ENCODE measurements around the gene SERPINB3.
"Not testable (repeated sequence)": the region's sequence is repeated elsewhere in the genome, so short reads cannot be mapped to it uniquely, and the experiment has no call there.

The SERPINB3 gene

DNA sequence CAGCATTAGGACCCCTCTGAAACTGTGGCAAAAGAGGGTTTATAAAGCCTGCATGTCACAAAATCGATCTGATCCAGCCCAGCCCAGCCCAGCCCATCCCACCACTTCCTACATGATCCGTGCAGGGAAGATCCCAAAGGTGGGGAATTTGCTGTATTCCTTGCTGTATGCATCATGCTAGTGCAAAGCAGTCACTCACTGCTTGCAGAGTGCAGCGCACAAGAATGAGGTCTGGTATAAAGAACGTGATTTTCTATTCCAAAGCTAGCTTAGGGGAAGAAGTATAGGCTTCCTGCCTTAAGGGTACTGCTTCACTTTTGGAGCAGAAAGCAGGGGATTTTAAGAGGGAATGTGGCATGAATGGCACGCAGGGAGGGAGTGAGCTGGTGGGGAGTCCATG lies 22.2 kb upstream of the SERPINB3 start:
- Histone ChIP-seq H3K27me3 (ENCODE audit: control insufficient read depth, insufficient read depth, low read length) (no peaks in the 10 kb centered on the region), H3K36me3 (ENCODE audit: control insufficient read depth, insufficient read depth, low read length) (no peaks in the 10 kb centered on the region), H3K4me3 (ENCODE audit: low read depth, low read length) (no peak overlapping the region), H3K9ac (ENCODE audit: low read length) (no peak overlapping the region), H3K9me3 (ENCODE audit: control insufficient read depth, insufficient read depth, low read depth, low read length) (peaks cover 7% of the 10 kb centered on the region; the same call in 1 of the 2 replicates), H3K27ac (ENCODE audit: low read depth, low read length) (no peak overlapping the region), H3K4me1 (ENCODE audit: control insufficient read depth, insufficient read depth, low read length) (peaks cover 12% of the 10 kb centered on the region)

DNA sequence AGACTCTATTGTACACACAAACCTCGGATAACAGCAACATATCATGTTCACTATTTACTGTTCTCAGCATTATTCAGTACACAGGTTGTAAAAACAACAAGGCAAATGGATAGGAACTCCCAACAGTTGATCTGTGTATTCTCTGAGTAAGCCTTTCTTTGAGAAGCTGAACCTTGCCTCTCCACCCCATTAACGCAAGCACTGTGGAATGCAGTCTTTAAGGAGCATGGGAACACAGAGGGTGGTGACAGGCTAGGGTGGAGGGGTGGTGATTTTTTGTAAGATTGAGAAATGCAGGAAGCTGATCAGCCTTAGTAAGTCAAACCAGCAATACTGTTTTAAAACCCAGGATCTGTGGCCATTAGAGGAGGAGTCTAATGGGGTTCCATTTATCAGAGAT lies 21.5 kb upstream of the SERPINB3 start:
- H3K4me1 ChIP-seq (ENCODE audit: control insufficient read depth, insufficient read depth, low read length) = peaks cover 12% of the 10 kb centered on the region
- H3K36me3 ChIP-seq (ENCODE audit: control insufficient read depth, insufficient read depth, low read length) = no peaks in the 10 kb centered on the region
- H3K4me3 ChIP-seq (ENCODE audit: low read depth, low read length) = no peak overlapping the region
- H3K27ac ChIP-seq (ENCODE audit: low read depth, low read length) = no peak overlapping the region; the same call in 1 of the 2 replicates
- H3K9ac ChIP-seq (ENCODE audit: low read length) = no peak overlapping the region
- H3K27me3 ChIP-seq (ENCODE audit: control insufficient read depth, insufficient read depth, low read length) = no peaks in the 10 kb centered on the region
- H3K9me3 ChIP-seq (ENCODE audit: control insufficient read depth, insufficient read depth, low read depth, low read length) = peaks cover 7% of the 10 kb centered on the region; the same call in 1 of the 2 replicates

DNA sequence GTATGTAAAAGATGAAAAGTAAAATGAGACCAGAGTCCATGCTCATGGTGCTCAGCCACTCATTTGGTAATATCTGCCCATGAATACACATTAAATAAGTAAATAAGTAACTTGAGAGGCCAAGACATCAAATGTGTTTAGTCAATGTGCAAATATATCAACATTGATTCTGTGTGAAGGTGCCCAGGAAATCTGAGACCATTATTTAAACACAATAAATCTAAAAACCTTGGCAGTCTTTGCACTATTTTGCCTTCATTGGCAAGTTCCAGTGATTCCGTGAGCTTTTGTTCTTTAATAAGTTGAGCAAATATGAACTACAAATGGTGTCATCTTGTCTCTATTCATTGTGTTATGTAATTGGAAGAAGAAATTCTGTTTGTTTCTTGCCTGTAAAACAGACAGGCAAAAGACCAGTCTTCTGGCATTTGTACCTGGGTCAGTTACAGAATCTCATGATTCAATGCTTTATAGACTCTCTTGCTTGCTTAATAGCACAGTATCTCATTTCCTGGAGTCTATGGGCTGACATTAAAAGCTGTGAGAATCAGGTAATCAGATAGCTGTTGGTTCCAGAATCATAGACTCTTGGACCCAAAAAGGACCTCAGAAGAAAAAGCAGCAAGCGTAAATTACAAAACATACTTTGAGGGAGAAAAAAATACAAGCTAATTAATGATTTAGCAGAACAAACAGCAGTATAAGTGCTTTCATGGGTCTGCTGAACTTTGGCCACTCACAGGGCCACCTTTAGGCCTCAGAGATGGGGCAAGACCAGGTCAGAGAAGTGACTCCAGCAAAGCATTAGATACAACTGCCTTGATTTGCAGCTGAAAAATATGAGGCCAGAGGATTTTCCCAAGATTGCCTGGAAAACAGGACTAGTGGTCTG lies 20.0 kb upstream of the SERPINB3 start:
- Histone ChIP-seq H3K4me3 (ENCODE audit: low read depth, low read length) (no peak overlapping the region), H3K36me3 (ENCODE audit: control insufficient read depth, insufficient read depth, low read length) (no peaks in the 10 kb centered on the region), H3K9ac (ENCODE audit: low read length) (no peak overlapping the region), H3K4me1 (ENCODE audit: control insufficient read depth, insufficient read depth, low read length) (peaks cover 12% of the 10 kb centered on the region), H3K27me3 (ENCODE audit: control insufficient read depth, insufficient read depth, low read length) (no peaks in the 10 kb centered on the region), H3K27ac (ENCODE audit: low read depth, low read length) (no peak overlapping the region), H3K9me3 (ENCODE audit: control insufficient read depth, insufficient read depth, low read depth, low read length) (0 out of 2 replicates have a peak, but pooled peaks cover 3% of the 10 kb centered on the region)

DNA sequence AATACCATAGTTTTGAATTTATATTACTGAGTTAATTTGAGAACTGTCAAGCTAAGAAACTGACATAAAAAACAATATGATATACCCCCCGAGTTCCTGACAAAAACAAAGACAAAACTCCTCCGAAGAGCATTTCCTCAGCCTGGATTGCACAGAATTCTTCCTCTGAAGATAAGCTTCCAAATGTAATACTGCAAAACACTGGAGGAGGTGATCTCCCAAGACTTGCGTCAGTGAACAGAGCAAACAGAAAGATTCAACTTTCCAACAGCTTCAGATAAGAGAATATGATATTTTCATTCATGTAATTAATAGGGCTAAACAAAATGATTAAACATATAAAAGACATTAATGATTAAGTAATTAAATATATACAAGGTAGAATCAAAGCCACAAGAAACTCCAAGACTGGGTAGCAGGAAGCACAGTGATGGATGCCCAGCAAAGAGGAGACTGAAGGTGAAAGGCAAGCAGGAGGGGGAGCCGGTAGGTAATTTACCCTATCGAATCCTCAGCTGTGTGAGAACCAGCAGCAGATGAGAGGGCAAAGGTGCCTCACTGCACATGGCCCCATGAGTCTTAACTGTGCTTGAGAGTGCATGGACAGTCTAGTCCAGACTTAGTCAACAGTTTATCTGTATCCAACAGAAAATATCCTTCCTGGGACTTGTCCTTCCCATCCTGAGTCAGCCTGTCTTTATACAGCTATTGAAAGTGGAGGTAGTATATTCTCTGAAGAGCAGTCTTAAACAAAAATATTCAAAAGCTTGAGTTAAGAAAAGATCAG lies 18.3 kb upstream of the SERPINB3 start:
- H3K9me3 ChIP-seq (ENCODE audit: control insufficient read depth, insufficient read depth, low read depth, low read length) = no peaks in the 10 kb centered on the region
- H3K27me3 ChIP-seq (ENCODE audit: control insufficient read depth, insufficient read depth, low read length) = no peaks in the 10 kb centered on the region
- H3K9ac ChIP-seq (ENCODE audit: low read length) = no peak overlapping the region
- no peaks in the 10 kb centered on the region for H3K36me3 ChIP-seq (ENCODE audit: control insufficient read depth, insufficient read depth, low read length)
- H3K27ac ChIP-seq (ENCODE audit: low read depth, low read length) = no peak overlapping the region
- H3K4me3 ChIP-seq (ENCODE audit: low read depth, low read length) = no peak overlapping the region
- H3K4me1 ChIP-seq (ENCODE audit: control insufficient read depth, insufficient read depth, low read length) = peaks cover 12% of the 10 kb centered on the region

DNA sequence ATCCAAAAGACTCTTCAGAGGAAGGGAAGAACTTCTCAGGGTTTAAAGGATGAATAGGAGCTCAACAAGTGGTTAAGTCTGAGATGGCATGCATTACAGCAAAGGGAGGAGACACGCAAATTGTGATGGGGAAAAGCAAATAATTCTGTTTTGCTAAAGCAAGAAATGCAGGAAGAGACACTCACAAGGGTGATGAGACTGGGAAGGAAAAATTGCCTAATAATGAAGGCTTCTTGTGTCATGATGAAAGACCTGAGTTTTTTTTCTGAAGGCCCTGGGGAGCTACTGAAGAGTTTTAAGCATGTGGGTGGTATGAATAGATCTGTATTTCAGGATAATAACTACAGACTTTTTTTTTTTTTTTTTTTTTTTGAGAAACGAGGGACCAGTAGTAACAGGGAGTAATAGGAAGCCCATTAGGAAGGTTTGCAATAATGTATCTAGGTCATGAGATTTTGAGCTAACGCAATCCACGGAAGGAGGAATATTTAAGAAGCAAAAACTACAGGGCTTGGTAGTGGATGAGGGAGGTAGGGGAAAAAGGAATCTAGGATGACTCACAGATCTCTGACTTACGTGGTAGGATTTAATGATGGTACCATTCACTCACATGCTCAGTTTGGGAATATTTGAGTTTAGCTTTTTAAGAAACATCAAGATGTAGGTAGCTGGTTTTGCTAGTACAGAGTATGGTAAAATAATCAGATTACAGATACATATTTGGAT lies 16.0 kb upstream of the SERPINB3 start:
- Histone ChIP-seq H3K27me3 (ENCODE audit: control insufficient read depth, insufficient read depth, low read length) (no peaks in the 10 kb centered on the region), H3K36me3 (ENCODE audit: control insufficient read depth, insufficient read depth, low read length) (no peaks in the 10 kb centered on the region), H3K9me3 (ENCODE audit: control insufficient read depth, insufficient read depth, low read depth, low read length) (no peaks in the 10 kb centered on the region), H3K4me3 (ENCODE audit: low read depth, low read length) (no peak overlapping the region), H3K9ac (ENCODE audit: low read length) (no peak overlapping the region), H3K4me1 (ENCODE audit: control insufficient read depth, insufficient read depth, low read length) (no peaks in the 10 kb centered on the region), H3K27ac (ENCODE audit: low read depth, low read length) (no peak overlapping the region)

DNA sequence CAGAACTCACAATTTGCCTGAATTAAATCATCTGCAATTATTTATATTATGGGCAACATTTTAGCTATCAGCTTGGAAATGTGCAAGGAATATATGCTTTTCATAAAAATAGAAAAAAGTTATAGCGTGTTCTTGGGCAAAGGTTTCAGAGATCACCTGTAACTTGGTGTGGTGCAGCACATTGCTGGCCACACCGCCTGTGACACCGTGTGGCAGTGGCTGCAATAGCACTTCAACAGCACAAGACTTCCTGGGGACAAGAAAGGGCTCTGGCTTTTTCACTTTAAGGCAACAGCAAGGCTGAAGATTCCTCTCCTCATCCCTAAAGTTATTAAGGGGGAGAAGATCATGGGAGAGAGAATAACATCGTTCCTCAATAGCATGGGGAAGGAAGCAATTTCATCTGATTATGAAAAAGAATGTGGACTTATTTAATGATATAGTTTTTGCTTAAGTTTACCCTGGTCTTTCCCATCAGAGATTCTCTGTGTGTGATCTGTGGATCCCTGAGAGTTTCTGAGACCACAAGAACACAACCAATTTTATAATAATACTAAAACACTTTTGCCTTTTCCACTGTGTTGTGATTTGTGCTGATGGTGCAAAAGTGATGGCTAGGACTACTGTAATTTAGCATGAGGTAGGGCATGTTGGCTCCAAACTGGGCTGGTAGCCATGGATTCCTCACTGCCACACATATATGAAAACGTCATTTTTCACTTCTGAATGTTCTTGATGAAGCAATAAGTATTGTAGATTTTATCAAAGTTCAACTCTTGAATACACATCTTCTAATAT lies 15.0 kb upstream of the SERPINB3 start:
- Histone ChIP-seq H3K9ac (ENCODE audit: low read length) (no peak overlapping the region), H3K27me3 (ENCODE audit: control insufficient read depth, insufficient read depth, low read length) (no peaks in the 10 kb centered on the region), H3K27ac (ENCODE audit: low read depth, low read length) (no peak overlapping the region), H3K4me3 (ENCODE audit: low read depth, low read length) (no peak overlapping the region), H3K9me3 (ENCODE audit: control insufficient read depth, insufficient read depth, low read depth, low read length) (no peaks in the 10 kb centered on the region), H3K4me1 (ENCODE audit: control insufficient read depth, insufficient read depth, low read length) (no peaks in the 10 kb centered on the region), H3K36me3 (ENCODE audit: control insufficient read depth, insufficient read depth, low read length) (no peaks in the 10 kb centered on the region)

DNA sequence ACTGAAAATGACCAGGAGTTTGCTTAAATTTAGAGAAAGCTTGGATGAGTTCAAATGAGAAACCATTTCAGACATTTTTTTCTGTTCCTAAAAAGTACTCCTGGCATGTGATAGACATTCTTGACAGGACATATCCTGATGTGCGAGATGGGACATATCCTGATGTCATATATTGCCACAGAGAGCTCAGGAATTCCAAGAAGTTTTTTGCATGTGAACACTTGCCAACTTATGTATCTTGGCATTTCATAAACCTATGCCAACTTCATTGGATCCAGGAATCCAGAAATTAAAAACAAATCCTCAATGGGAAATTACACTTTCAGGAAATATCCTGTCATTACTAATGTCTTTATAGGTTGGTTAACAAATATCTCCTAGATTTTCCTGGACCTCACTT lies 2.9 kb upstream of the SERPINB3 start:
- no peak overlapping the region for H3K27ac ChIP-seq (ENCODE audit: low read depth, low read length)
- H3K36me3 ChIP-seq (ENCODE audit: control insufficient read depth, insufficient read depth, low read length) = no peaks in the 10 kb centered on the region
- no peaks in the 10 kb centered on the region for H3K27me3 ChIP-seq (ENCODE audit: control insufficient read depth, insufficient read depth, low read length)
- no peaks in the 10 kb centered on the region for H3K4me1 ChIP-seq (ENCODE audit: control insufficient read depth, insufficient read depth, low read length)
- peaks cover 15% of the 10 kb centered on the region for H3K9me3 ChIP-seq (ENCODE audit: control insufficient read depth, insufficient read depth, low read depth, low read length)
- H3K4me3 ChIP-seq (ENCODE audit: low read depth, low read length) = no peak overlapping the region
- H3K9ac ChIP-seq (ENCODE audit: low read length) = no peak overlapping the region

DNA sequence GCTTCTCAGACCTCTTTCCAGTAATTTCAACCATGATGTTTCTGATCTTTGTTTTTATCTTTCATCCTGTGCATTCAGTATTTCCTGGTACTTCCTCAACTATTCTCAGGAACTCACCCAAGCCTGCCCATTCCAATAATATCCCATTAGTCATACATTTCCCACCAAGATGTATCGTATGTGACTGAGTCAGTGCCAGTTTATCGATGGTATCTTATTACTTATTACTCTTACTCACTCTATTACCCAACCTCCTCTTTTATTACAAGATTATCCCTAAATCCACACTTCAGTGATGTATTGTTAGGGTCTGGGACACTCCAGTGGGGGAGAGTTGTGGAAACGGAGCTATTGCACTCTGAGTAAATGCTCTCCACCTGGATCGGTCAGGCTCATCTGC lies 2.8 kb downstream of the SERPINB3 start:
- not testable (repeated sequence) for H3K4me3 ChIP-seq (ENCODE audit: low read depth, low read length); H3K4me1 ChIP-seq (ENCODE audit: control insufficient read depth, insufficient read depth, low read length); H3K27ac ChIP-seq (ENCODE audit: low read depth, low read length); H3K27me3 ChIP-seq (ENCODE audit: control insufficient read depth, insufficient read depth, low read length); H3K9me3 ChIP-seq (ENCODE audit: control insufficient read depth, insufficient read depth, low read depth, low read length); H3K36me3 ChIP-seq (ENCODE audit: control insufficient read depth, insufficient read depth, low read length); H3K9ac ChIP-seq (ENCODE audit: low read length)

DNA sequence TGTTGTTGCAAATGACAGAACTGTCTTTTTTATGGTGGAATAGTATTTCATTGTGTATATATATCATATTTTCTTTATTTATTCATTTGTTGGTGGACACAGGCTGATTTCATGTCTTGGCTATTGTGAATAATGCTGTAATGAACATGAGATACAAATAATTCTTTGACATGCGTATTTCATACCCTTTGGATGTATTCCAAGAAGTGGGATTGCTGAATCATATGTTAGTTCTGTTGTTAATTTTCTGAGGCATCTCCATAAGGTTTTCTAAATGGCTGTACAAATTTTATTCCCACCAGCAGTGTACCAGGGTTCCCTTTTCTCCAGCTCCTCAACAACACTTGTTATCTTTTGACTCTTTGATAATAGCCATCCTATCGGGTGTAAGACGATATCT lies 11.4 kb downstream of the SERPINB3 start:
- H3K36me3 ChIP-seq (ENCODE audit: control insufficient read depth, insufficient read depth, low read length) = not testable (repeated sequence)

DNA sequence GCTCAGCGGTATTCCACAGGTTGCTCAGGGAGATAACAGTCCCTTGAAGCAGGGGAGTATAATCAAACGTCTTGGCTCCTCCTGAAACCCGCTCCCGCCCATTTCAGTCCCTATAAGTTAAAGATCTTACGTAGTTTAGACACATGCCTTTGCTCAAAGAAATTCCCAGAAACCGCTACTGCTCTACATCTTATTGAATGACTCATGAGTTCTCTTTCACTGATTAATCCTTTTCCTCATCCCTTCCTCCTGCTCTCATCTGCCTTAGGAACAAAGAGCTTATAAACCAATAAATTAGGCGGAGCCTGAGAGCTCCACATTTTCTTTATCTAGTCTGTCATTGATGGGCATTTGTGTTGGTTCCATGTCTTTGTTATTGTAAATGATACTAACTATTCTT lies 13.5 kb downstream of the SERPINB3 start:
- Histone ChIP-seq H3K27ac (ENCODE audit: low read depth, low read length) (no peak overlapping the region), H3K9me3 (ENCODE audit: control insufficient read depth, insufficient read depth, low read depth, low read length) (no peaks in the 10 kb centered on the region), H3K36me3 (ENCODE audit: control insufficient read depth, insufficient read depth, low read length) (no peaks in the 10 kb centered on the region), H3K9ac (ENCODE audit: low read length) (no peak overlapping the region), H3K4me1 (ENCODE audit: control insufficient read depth, insufficient read depth, low read length) (peaks cover 3% of the 10 kb centered on the region; the same call in 1 of the 2 replicates), H3K27me3 (ENCODE audit: control insufficient read depth, insufficient read depth, low read length) (no peaks in the 10 kb centered on the region), H3K4me3 (ENCODE audit: low read depth, low read length) (no peak overlapping the region)

More for the DNA sequence above, 11.4 kb downstream of the SERPINB3 start:
- not testable (repeated sequence) for H3K9ac ChIP-seq (ENCODE audit: low read length); H3K27me3 ChIP-seq (ENCODE audit: control insufficient read depth, insufficient read depth, low read length); H3K4me3 ChIP-seq (ENCODE audit: low read depth, low read length); H3K9me3 ChIP-seq (ENCODE audit: control insufficient read depth, insufficient read depth, low read depth, low read length); H3K4me1 ChIP-seq (ENCODE audit: control insufficient read depth, insufficient read depth, low read length); H3K27ac ChIP-seq (ENCODE audit: low read depth, low read length)
